Left renal cortex interstitium (tissue), 4 donors: Measurements from ENCODE around the gene H2BK1. TPM values are rescaled to one million over a fixed set of nuclear protein-coding genes. Genes with fewer than 3 reads are reported as not detected.

ENCODE experiments used
- DNase-seq, 4 donors: peaks; one replicate each; pipeline ENCODE4 v3.0.0-alpha.2; 2013; ENCODE audit warnings: low read depth in 4 of 4, low spot score in 2 of 4, missing footprints in 1 of 4
- polyA plus RNA-seq, 4 donors: library from polyadenylated mRNA; unstranded; fragments of 120-200 nt; gene quantifications; one replicate each; pipeline ENCODE4 v1.2.1, GENCODE V29; 2013; ENCODE audit not compliant: insufficient read length in 4 of 4

The H2BK1 gene
- polyA plus RNA-seq, 4 donors, result not detected

- no peak for DNase-seq
Observed at GRCh38 chr7:151166629-151167196, 43.6 kb downstream of the H2BK1 start.

DNA sequence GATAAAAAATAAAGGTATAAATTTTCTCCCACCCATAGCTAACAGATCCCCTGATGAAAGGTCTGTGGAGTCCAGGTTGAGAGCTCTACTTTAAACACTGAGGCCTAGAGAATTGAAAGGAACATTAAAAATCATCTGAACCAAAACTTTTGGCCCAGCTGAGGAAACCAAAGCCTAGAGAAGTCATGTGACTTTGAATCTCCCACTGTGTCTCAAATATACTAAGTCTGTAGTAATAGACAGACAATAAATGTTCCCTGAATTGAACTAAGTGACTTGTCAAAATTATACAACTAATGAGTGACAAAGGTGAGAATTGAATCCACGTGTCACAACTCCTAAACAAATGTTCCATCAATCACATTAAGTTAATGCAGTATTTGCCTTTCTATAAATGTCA, 48.5 kb downstream of the H2BK1 start:
- no peak for DNase-seq

Other genes with a start within 250 kb of the H2BK1 start
- gene KCNH2, start 232.2 kb downstream of the H2BK1 start, polyA plus RNA-seq, result 10 to 100 TPM; 15.4 to 23.2 (median 20.1) TPM
- gene NOS3, start 219.5 kb downstream of the H2BK1 start, polyA plus RNA-seq, result 10 to 100 TPM in 3 of 4 donors, 1 to 10 TPM in 1; 9.5 to 15.3 (median 12.9) TPM
- gene ATG9B, start 186.0 kb downstream of the H2BK1 start, polyA plus RNA-seq, result 1 to 10 TPM; 2.0 to 3.3 (median 2.5) TPM
- 10 to 100 TPM; 15.5 to 34.4 (median 27.2) TPM for gene ABCB8, start 182.0 kb downstream of the H2BK1 start, polyA plus RNA-seq
- gene ASIC3, start 162.0 kb downstream of the H2BK1 start, polyA plus RNA-seq, result 1 to 10 TPM in 3 of 4 donors, under 1 TPM in 1; 0.83 to 3.8 (median 2.5) TPM
- gene CDK5, start 152.6 kb downstream of the H2BK1 start, polyA plus RNA-seq, result 10 to 100 TPM; 16.9 to 20.4 (median 18.7) TPM
- 100 to 1,000 TPM in 3 of 4 donors, 10 to 100 TPM in 1; 68.0 to 137 (median 103) TPM for gene SLC4A2, start 150.9 kb downstream of the H2BK1 start, polyA plus RNA-seq
- 10 to 100 TPM; 45.1 to 83.4 (median 69.9) TPM for gene FASTK, start 129.7 kb downstream of the H2BK1 start, polyA plus RNA-seq
- gene TMUB1, start 127.0 kb downstream of the H2BK1 start, polyA plus RNA-seq, result 10 to 100 TPM; 19.2 to 42.8 (median 37.4) TPM
- 10 to 100 TPM; 54.8 to 92.1 (median 68.4) TPM for gene AGAP3, start 124.0 kb downstream of the H2BK1 start, polyA plus RNA-seq
- gene GBX1, start 42.8 kb downstream of the H2BK1 start, polyA plus RNA-seq, result under 1 TPM in 3 of 4 donors, not detected in 1; 0.17 to 0.33 (median 0.22) TPM
- gene ASB10, start 23.2 kb downstream of the H2BK1 start, polyA plus RNA-seq, result under 1 TPM in 1 of 4 donors, not detected in 3; 0.12 TPM
- 10 to 100 TPM; 25.1 to 28.4 (median 26.6) TPM for gene ABCF2, start 16.7 kb upstream of the H2BK1 start, polyA plus RNA-seq
- 10 to 100 TPM; 22.2 to 29.9 (median 26.8) TPM for gene CHPF2, start 22.0 kb upstream of the H2BK1 start, polyA plus RNA-seq
- 10 to 100 TPM; 60.5 to 90.4 (median 76.0) TPM for gene SMARCD3, start 38.2 kb upstream of the H2BK1 start, polyA plus RNA-seq
- 10 to 100 TPM; 73.1 to 88.6 (median 83.1) TPM for gene NUB1, start 131.3 kb upstream of the H2BK1 start, polyA plus RNA-seq
- 10 to 100 TPM; 21.3 to 57.5 (median 43.5) TPM for gene WDR86, start 199.6 kb upstream of the H2BK1 start, polyA plus RNA-seq
- 1 to 10 TPM; 1.9 to 4.4 (median 3.1) TPM for gene CRYGN, start 229.7 kb upstream of the H2BK1 start, polyA plus RNA-seq